Tibial nerve (tissue), 4 donors: ENCODE results near the gene HLA-C.

ENCODE experiments used
- CTCF ChIP-seq, 5 experiments: fragments of 200-600 bp in 3 of 5; fragments of 450-650 bp in 2 of 5; sonication (generic) in 3 of 5; IDR thresholded peaks; one replicate each; pipeline ENCODE4 v1.5.1; 2016 to 2019; ENCODE audit warnings: antibody characterized with exemption in 5 of 5, mild to moderate bottlenecking in 3 of 5, moderate library complexity in 2 of 5
- EP300 ChIP-seq, 2 donors: sonication (generic); formaldehyde crosslinking; IDR thresholded peaks; one replicate each; pipeline ENCODE4 v1.6.1; 2017; ENCODE audit warnings: antibody characterized with exemption in 2 of 2, mild to moderate bottlenecking in 1 of 2

GRCh38 chr6:31317036-31317435, 45.1 kb upstream of the HLA-C start:
- TF ChIP-seq CTCF (IDR thresholded peaks at IDR 0.05) (no peak), EP300 (IDR thresholded peaks at IDR 0.05) (no peak)
